DMS79 treated with DMSO at 0.1 percent for 48 hours (cell line): ENCODE results near the gene DCLK3.

Experiments used
- DNase-seq: peaks from one replicate; lab custom pipeline; 2025; lab: John Stamatoyannopoulos, UW

Gene DCLK3

DNA sequence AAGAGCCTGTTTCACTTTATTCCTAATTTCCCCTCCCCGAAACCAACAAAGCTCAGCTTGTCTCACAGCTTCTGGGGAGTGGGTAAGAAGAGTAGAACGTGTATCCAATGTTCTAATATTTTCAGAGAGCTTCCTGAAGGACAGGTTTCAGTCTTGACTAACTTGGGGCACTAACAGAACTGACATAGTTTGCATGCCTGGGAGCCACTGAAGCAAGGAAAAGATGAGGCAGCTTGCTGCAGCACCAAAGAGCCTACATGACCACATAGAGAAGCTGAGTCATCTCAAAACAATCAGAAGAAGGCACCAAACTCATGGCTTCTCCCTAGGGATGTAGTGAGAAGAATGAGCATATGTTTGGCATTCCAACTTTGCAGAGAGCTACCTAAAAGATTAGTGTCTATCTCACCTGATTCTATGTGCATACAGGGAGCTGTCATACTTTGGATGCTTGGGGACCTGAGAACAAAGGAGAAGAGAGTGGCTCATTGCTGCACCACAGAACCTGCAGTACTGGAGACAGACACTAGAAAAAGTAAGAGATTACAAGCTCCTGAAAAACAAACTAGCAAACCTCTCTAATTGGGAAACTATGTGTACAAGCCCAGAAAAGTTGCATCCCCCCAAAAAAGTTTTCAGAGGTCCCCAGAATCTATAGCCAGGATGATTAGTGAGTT, 86.9 kb downstream of the DCLK3 start:
- no peak for DNase-seq

DNA sequence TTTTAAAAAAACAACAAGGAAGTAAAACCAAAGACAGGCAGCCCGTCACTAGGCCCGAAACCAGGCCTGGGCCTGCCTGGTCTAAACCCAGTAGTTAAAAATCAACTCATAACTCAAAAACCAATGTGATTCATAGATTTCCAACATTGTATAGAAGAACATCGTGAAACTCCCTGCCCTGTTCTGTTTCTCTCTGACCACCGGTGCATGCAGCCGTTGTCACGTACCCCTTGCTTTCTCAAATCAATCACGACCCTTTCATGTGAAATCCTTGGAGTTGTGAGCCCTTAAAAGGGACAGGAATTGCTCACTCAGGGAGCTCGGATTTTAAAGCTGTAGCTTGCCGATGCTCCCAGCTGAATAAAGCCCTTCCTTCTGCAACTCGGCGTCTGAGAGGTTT, 89.5 kb downstream of the DCLK3 start:
- DNase-seq, result no peak

DNA sequence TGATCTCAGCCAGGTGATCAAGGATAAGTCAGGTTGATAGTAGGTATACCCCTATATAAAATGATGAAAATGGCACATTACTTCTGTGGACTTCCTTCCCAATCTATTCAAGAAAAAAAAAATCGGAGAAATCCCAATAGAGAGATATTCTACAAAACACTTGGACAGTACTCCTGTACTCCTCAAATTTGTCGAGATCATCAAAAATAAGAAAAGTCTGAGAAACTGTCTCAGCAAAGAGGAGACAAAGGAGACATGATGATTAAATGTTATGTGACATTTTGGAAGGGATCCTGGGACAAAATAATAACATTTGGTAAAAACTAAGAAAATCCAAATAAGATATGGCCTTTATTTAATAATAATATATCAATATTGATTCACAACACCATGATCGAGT, 94.6 kb downstream of the DCLK3 start:
- DNase-seq, result no peak

DNA sequence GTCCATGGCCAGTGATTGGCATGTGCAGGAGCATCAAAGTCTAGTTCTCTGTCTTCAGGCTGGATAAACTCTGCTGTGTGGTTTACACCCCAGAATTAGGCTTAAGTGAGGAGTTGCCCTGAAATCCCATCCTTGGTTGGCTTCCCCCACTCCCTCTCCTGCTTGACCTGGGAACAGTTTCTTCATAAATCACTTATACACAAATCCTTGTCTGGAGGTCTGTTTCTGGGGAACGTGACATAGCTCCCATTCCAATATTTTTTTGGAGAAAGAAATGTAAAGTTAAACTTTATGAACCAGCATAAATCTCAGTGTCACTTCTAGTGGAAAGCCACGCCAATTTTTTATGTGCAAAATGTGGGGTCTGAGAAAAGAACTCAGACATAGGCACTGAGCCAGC, 98.2 kb downstream of the DCLK3 start:
- no peak for DNase-seq

DNA sequence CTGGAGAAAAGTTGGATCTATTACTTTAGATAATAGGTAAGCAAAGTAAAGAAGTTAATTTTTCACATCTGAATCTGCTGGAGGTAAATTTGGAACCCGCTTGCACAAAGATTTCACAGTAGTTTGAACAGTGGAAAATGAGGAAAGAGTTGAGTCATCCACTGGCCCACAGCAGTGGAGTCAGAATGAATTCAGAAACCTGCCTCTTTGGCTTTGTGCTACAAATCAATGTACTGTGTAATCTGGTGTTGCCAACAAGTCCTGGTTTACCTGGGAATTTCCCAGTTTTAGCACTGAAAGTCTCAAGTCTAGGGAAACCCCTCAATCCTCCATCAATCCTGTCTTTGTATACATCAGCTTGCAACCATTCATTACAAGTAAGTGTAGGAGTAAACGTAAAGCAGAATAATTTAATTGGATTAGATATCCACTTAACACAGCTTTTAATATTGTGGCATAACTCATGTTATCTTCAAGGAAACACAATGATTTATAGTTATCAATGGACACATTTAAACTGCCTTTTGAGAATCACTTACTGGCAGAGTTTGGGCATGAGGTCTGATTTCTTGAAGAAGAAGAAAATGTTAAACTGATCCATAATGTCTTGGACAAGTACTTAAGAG, 100.6 kb downstream of the DCLK3 start:
- DNase-seq, result no peak

DNA sequence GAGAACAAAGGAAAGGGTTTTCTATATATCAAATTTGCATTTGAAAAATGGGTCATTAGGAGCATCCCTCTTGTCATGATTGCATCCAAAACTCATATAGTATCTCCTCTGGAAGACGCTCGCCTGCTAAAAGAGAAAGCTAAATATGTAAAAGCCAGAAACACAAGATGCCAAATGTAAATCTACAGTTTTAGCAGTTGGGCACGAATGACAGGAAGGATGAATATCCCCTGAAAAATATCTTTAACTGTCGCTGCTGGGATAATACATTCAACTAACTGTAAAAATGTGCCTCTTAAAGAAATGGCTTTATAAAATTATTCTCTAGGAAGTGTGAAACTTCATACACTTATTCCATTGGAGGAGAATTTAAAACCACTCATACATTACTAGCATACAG, 101.7 kb downstream of the DCLK3 start:
- DNase-seq, result no peak
